ENCODE data around the gene RPUSD1.

Gene RPUSD1

GRCh38 chr16:799948-800833, 12.0 kb upstream of the RPUSD1 start, which contains the start of gene GNG13:
GNG13 (minus strand) TSS chr16:800734; CDS start chr16:799077, 1,657 bp downstream.
- no peak for DNase-seq (ENCODE audit: low read depth, low spot score)

GRCh38 chr16:799111-799947, 11.1 kb upstream of the RPUSD1 start:
- no peak for DNase-seq (ENCODE audit: low read depth, low spot score)

- DNase-seq (ENCODE audit: low read depth, low spot score): no peak
Observed at GRCh38 chr16:798666-799065, 10.5 kb upstream of the RPUSD1 start.

- no peak for DNase-seq (ENCODE audit: low read depth, low spot score)
Observed at GRCh38 chr16:797686-798085, 9.5 kb upstream of the RPUSD1 start.

GRCh38 chr16:797120-797420, 8.9 kb upstream of the RPUSD1 start:
- DNase-seq (ENCODE audit: low read depth, low spot score): no peak

GRCh38 chr16:796296-797119, 8.3 kb upstream of the RPUSD1 start:
- no peak for DNase-seq (ENCODE audit: low read depth, low spot score)

- DNase-seq (ENCODE audit: low read depth, low spot score): no peak
Observed at GRCh38 chr16:795580-796229, 7.5 kb upstream of the RPUSD1 start.

- DNase-seq (ENCODE audit: low read depth, low spot score): no peak
Observed at GRCh38 chr16:794853-795466, 6.8 kb upstream of the RPUSD1 start.

GRCh38 chr16:794091-794822, 6.1 kb upstream of the RPUSD1 start:
- DNase-seq (ENCODE audit: low read depth, low spot score): no peak

- no peak for DNase-seq (ENCODE audit: low read depth, low spot score)
Observed at GRCh38 chr16:793414-793813, 5.2 kb upstream of the RPUSD1 start.

GRCh38 chr16:792221-792995, 4.2 kb upstream of the RPUSD1 start:
- DNase-seq (ENCODE audit: low read depth, low spot score): no peak

GRCh38 chr16:791131-791530, 3.0 kb upstream of the RPUSD1 start:
- DNase-seq (ENCODE audit: low read depth, low spot score): no peak

GRCh38 chr16:790086-790485, 1.9 kb upstream of the RPUSD1 start:
- no peak for DNase-seq (ENCODE audit: low read depth, low spot score)

- DNase-seq (ENCODE audit: low read depth, low spot score): no peak
Observed at GRCh38 chr16:789191-789850, 1.1 kb upstream of the RPUSD1 start.

GRCh38 chr16:788399-789126, 382 bp upstream of the RPUSD1 start, which contains the start of gene CHTF18:
CHTF18 (plus strand) TSS chr16:788620; CDS start chr16:788685, 65 bp downstream.
- peak; percentile 54 for DNase-seq (ENCODE audit: low read depth, low spot score)

- no peak for DNase-seq (ENCODE audit: low read depth, low spot score)
Observed at GRCh38 chr16:787321-787966, 737 bp downstream of the RPUSD1 start.
